HepG2 (cell line): ENCODE results near the gene IFI27.

Source experiments
- CTCF ChIP-seq: sonication (generic); formaldehyde crosslinking; IDR thresholded peaks from 2 replicates; pipeline ENCODE4 v1.5.0; 2020; ENCODE audit warnings: mild to moderate bottlenecking, missing genetic modification reagents, moderate library complexity
- FOXM1 ChIP-seq: sonication (generic); formaldehyde crosslinking; IDR thresholded peaks from 2 replicates; pipeline ENCODE4 v1.5.0; 2020; ENCODE audit warnings: missing genetic modification reagents
- FOXP1 ChIP-seq, 2 experiments: fragments of 450-650 bp in 1 of 2; IDR thresholded peaks; 2 replicates each; pipeline ENCODE4 v1.6.1; 2017 to 2018; ENCODE audit warnings: antibody characterized with exemption in 1 of 2
- GATAD2A ChIP-seq: IDR thresholded peaks from 2 replicates; pipeline ENCODE4 v1.6.1; 2016
- HNRNPK ChIP-seq: fragments of 200-400 bp; formaldehyde crosslinking; IDR thresholded peaks from 2 replicates; pipeline ENCODE4 v1.6.1; 2018; ENCODE audit warnings: low read length, low read depth, moderate library complexity, mild to moderate bottlenecking; ENCODE audit not compliant: poor library complexity, severe bottlenecking
- IRF1 ChIP-seq: sonication (generic); formaldehyde crosslinking; IDR thresholded peaks from 2 replicates; pipeline ENCODE4 v1.4.0; 2020; ENCODE audit warnings: low read depth, mild to moderate bottlenecking, missing genetic modification reagents
- PTBP1 ChIP-seq: fragments of 200-400 bp; formaldehyde crosslinking; IDR thresholded peaks from 2 replicates; pipeline ENCODE4 v1.6.1; 2018; ENCODE audit warnings: low read length, low read depth; ENCODE audit not compliant: poor library complexity, severe bottlenecking
- SMC3 ChIP-seq: IDR thresholded peaks from 2 replicates; pipeline ENCODE4 v1.6.1; 2011; ENCODE audit warnings: low read length, improper control_type of control experiment
- ZBTB1 ChIP-seq: sonication (generic); formaldehyde crosslinking; IDR thresholded peaks from 2 replicates; pipeline ENCODE4 v1.4.0; 2020; ENCODE audit warnings: missing genetic modification reagents, borderline replicate concordance
- ZNF569 ChIP-seq: sonication (generic); formaldehyde crosslinking; IDR thresholded peaks from 2 replicates; pipeline ENCODE4 v1.5.0; 2020; ENCODE audit warnings: mild to moderate bottlenecking, missing genetic modification reagents, moderate library complexity, borderline replicate concordance
- ZNF670 ChIP-seq: sonication (generic); formaldehyde crosslinking; IDR thresholded peaks from 2 replicates; pipeline ENCODE4 v1.8.0; 2022; ENCODE audit warnings: mild to moderate bottlenecking, missing genetic modification reagents, borderline replicate concordance
- ZSCAN9 ChIP-seq: IDR thresholded peaks from 2 replicates; pipeline ENCODE4 v1.6.1; 2016; ENCODE audit warnings: borderline replicate concordance

GRCh38 chr14:94139421-94139820 is 28.9 kb downstream of the IFI27 start:
- TF ChIP-seq CTCF (CRISPR knock-in tag) (no peak), PTBP1 (no peak), ZSCAN9 (CRISPR knock-in tag) (no peak), FOXP1 (IDR thresholded peaks at IDR 0.05) (no peak), FOXP1 (CRISPR knock-in tag; IDR thresholded peaks at IDR 0.05) (no peak), GATAD2A (CRISPR knock-in tag) (no peak), ZNF670 (CRISPR knock-in tag) (no peak), FOXM1 (CRISPR knock-in tag) (no peak), ZNF569 (CRISPR knock-in tag) (no peak), HNRNPK (no peak), IRF1 (CRISPR knock-in tag) (no peak), ZBTB1 (CRISPR knock-in tag) (no peak), SMC3 (no peak)
